H1 (cell line): ENCODE measurements around the gene RASGEF1C. TPM values are rescaled to one million over a fixed set of nuclear protein-coding genes. Genes with fewer than 3 reads are reported as not detected.

Source experiments
- JUND ChIP-seq: IDR thresholded peaks from 2 replicates; pipeline ENCODE4 v1.6.1; 2011; ENCODE audit warnings: mild to moderate bottlenecking, improper control_type of control experiment, low read length
- TAF7 ChIP-seq: optimal IDR thresholded peaks from 2 replicates; pipeline ENCODE3; 2011; ENCODE audit warnings: low read depth, mild to moderate bottlenecking, inconsistent platforms, low read length, moderate library complexity, borderline replicate concordance
- polyA plus RNA-seq, 7 experiments: library from polyadenylated mRNA; depleted of rRNA in 3 of 7; stranded (reverse) in 5 of 7; unstranded in 2 of 7; fragments of >200 nt in 5 of 7; fragments of 200-250 nt in 2 of 7; gene quantifications; 1 replicate in 5 of 7; 2 replicates in 1 of 7; 4 replicates in 1 of 7; pipeline versions ENCODE4 v1.2.1 to v1.2.3, GENCODE V29; 2011 to 2013; ENCODE audit warnings: missing spikeins in 2 of 7, mixed read lengths in 2 of 7
- total RNA-seq: library from RNA; stranded (reverse); fragmentation: NEBNext Ultra II Directional; extraction: Animal tissue kit (Norgen Biotek cat#: 25700); gene quantifications from 2 replicates; pipeline ENCODE4 v1.2.1, GENCODE V29; 2021

RASGEF1C gene
- total and polyA plus RNA-seq, 2 of the 8 experiments (the other 6 are each of a cell fraction or from before 2014, with no cell fraction given), result 0.26 to 0.61 TPM

GRCh38 chr5:180097163-180097894 is 111.7 kb downstream of the RASGEF1C start (continued):
- TF ChIP-seq TAF7, result no peak
- no peak for TF ChIP-seq JUND
